IMR-90 (cell line): ENCODE measurements around the gene PXMP2. TPM values are rescaled to one million over a fixed set of nuclear protein-coding genes. Genes with fewer than 3 reads are reported as not detected.

Experiments used
- ATAC-seq: fragments of 200-7000 bp; cut with Tn5 transposase; 2 replicates; pipeline ENCODE4 v1.9.1; 2020; ENCODE audit warnings: low read depth, mild to moderate bottlenecking, moderate library complexity
- BruUV-seq: library from RNA; stranded (reverse); fragments of 400-500 nt; replicated peaks from 2 replicates; lab custom pipeline; 2021; lab: Mats Ljungman, UMichigan
- CTCF ChIA-PET: fragments of 300-600 bp; formaldehyde crosslinking; extraction: SDS; loops from one replicate; lab custom pipeline; 2021; ENCODE audit warnings: antibody characterized with exemption; lab: Yijun Ruan, JAX
- POLR2A ChIA-PET: fragments of 300-600 bp; sonication (Branson Sonifier 250); formaldehyde crosslinking; loops from one replicate; lab custom pipeline; 2022; ENCODE audit warnings: antibody characterized with exemption; ENCODE audit not compliant: unreplicated experiment; lab: Charles Lee
- DNase-seq: peaks from one replicate; pipeline ENCODE4 v3.0.0; 2013
- H2AFZ ChIP-seq: replicated peaks from 2 replicates; pipeline ENCODE3; 2013; ENCODE audit warnings: low read length, mild to moderate bottlenecking; ENCODE audit not compliant: poor library complexity
- H2AK5ac ChIP-seq: 2 replicates; pipeline ENCODE4 v1.6.1; 2013; ENCODE audit warnings: low read depth, low read length, inconsistent platforms
- H2AK9ac ChIP-seq: replicated peaks from 2 replicates; pipeline ENCODE3; 2013; ENCODE audit warnings: mild to moderate bottlenecking, low read depth, low read length, moderate library complexity; ENCODE audit not compliant: poor library complexity
- H2BK120ac ChIP-seq: 2 replicates; pipeline ENCODE4 v1.6.1; 2013; ENCODE audit warnings: low read depth, low read length, inconsistent platforms
- H2BK15ac ChIP-seq: 3 replicates; pipeline ENCODE4 v1.6.1; 2013; ENCODE audit warnings: low read depth, low read length, inconsistent platforms
- H2BK20ac ChIP-seq: 2 replicates; pipeline ENCODE4 v1.6.1; 2013; ENCODE audit warnings: low read depth, mild to moderate bottlenecking, inconsistent platforms, low read length, moderate library complexity
- H2BK5ac ChIP-seq: 2 replicates; pipeline ENCODE4 v1.6.1; 2013; ENCODE audit warnings: mild to moderate bottlenecking, low read depth, low read length, inconsistent platforms; ENCODE audit not compliant: poor library complexity, severe bottlenecking
- H3K14ac ChIP-seq: replicated peaks from 2 replicates; pipeline ENCODE4 v1.6.1; 2013; ENCODE audit warnings: low read depth, low read length, inconsistent platforms
- H3K18ac ChIP-seq: 2 replicates; pipeline ENCODE4 v1.6.1; 2013; ENCODE audit warnings: low read depth, low read length, control low read depth
- H3K23ac ChIP-seq: 2 replicates; pipeline ENCODE4 v1.6.1; 2013; ENCODE audit warnings: low read depth, low read length, inconsistent platforms
- H3K27ac ChIP-seq: 2 replicates; pipeline ENCODE4 v1.5.1; 2013; ENCODE audit warnings: mild to moderate bottlenecking, control low read depth, low read length; ENCODE audit not compliant: insufficient read depth
- H3K27me3 ChIP-seq: 2 replicates; pipeline ENCODE4 v1.6.1; 2013; ENCODE audit warnings: low read length; ENCODE audit not compliant: control insufficient read depth, insufficient read depth
- H3K36me3 ChIP-seq: 2 replicates; pipeline ENCODE4 v1.6.1; 2013; ENCODE audit warnings: low read length, mixed read lengths; ENCODE audit not compliant: control insufficient read depth, insufficient read depth
- H3K4ac ChIP-seq: 2 replicates; pipeline ENCODE4 v1.6.1; 2013; ENCODE audit warnings: low read depth, low read length, inconsistent platforms
- H3K4me1 ChIP-seq: 2 replicates; pipeline ENCODE4 v1.6.1; 2013; ENCODE audit warnings: low read length, mixed read lengths; ENCODE audit not compliant: control insufficient read depth, insufficient read depth
- H3K4me2 ChIP-seq: 2 replicates; pipeline ENCODE4 v1.6.1; 2013; ENCODE audit warnings: low read depth, mild to moderate bottlenecking, control low read depth, low read length, moderate library complexity
- H3K4me3 ChIP-seq: 2 replicates; pipeline ENCODE4 v1.5.1; 2013; ENCODE audit warnings: low read depth, mild to moderate bottlenecking, control low read depth, low read length, moderate library complexity; ENCODE audit not compliant: insufficient read depth
- H3K56ac ChIP-seq: 2 replicates; pipeline ENCODE4 v1.6.1; 2013; ENCODE audit warnings: low read length, inconsistent platforms; ENCODE audit not compliant: insufficient read depth; ENCODE audit errors: extremely low read depth
- H3K79me1 ChIP-seq, 2 experiments: 2 replicates each; pipeline ENCODE4 v1.6.1; 2013; ENCODE audit warnings: low read length in 2 of 2, inconsistent platforms in 1 of 2, low read depth in 1 of 2
- H3K9ac ChIP-seq: 2 replicates; pipeline ENCODE4 v1.6.1; 2013; ENCODE audit warnings: low read depth, low read length, control low read depth
- H3K9me1 ChIP-seq: 2 replicates; pipeline ENCODE4 v1.6.1; 2013; ENCODE audit warnings: low read length, inconsistent platforms; ENCODE audit not compliant: insufficient read depth
- H3K9me3 ChIP-seq: 2 replicates; pipeline ENCODE4 v1.6.1; 2013; ENCODE audit warnings: low read length; ENCODE audit not compliant: control insufficient read depth, insufficient read depth
- H4K20me1 ChIP-seq: 2 replicates; pipeline ENCODE4 v1.6.1; 2013; ENCODE audit warnings: low read length, inconsistent platforms; ENCODE audit not compliant: insufficient read depth
- H4K5ac ChIP-seq: 2 replicates; pipeline ENCODE4 v1.6.1; 2013; ENCODE audit warnings: mild to moderate bottlenecking, low read depth, low read length, control low read depth
- H4K8ac ChIP-seq, 2 experiments: 2 replicates each; pipeline ENCODE4 v1.6.1; 2013; ENCODE audit warnings: low read depth in 2 of 2, low read length in 2 of 2, control low read depth in 1 of 2, inconsistent platforms in 1 of 2
- H4K91ac ChIP-seq: 2 replicates; pipeline ENCODE4 v1.6.1; 2013; ENCODE audit warnings: low read depth, low read length, inconsistent platforms; ENCODE audit not compliant: insufficient read depth
- BHLHE40 ChIP-seq: fragments of 150-350 bp; IDR thresholded peaks from 2 replicates; pipeline ENCODE4 v1.6.1; 2016; ENCODE audit warnings: mild to moderate bottlenecking, low read depth, low read length
- CEBPB ChIP-seq: IDR thresholded peaks from 2 replicates; pipeline ENCODE4 v1.6.1; 2012; ENCODE audit warnings: low read depth, low read length, improper control_type of control experiment
- CHD1 ChIP-seq: IDR thresholded peaks from 2 replicates; pipeline ENCODE4 v1.6.1; 2012; ENCODE audit warnings: low read depth, low read length, improper control_type of control experiment
- FOS ChIP-seq: fragments of 150-350 bp; IDR thresholded peaks from 2 replicates; pipeline ENCODE4 v1.6.1; 2016; ENCODE audit warnings: low read depth, low read length
- MAFK ChIP-seq: IDR thresholded peaks from 2 replicates; pipeline ENCODE4 v1.6.1; 2012; ENCODE audit warnings: low read depth, low read length, improper control_type of control experiment
- MAZ ChIP-seq: IDR thresholded peaks from 2 replicates; pipeline ENCODE4 v1.6.1; 2012; ENCODE audit warnings: low read depth, mild to moderate bottlenecking, low read length, improper control_type of control experiment, moderate library complexity, borderline replicate concordance
- MXI1 ChIP-seq: IDR thresholded peaks from 2 replicates; pipeline ENCODE4 v1.6.1; 2012; ENCODE audit warnings: low read depth, mild to moderate bottlenecking, low read length, moderate library complexity, borderline replicate concordance
- NFE2L2 ChIP-seq: fragments of 150-350 bp; IDR thresholded peaks from 2 replicates; pipeline ENCODE4 v1.6.1; 2016; ENCODE audit warnings: low read depth, mild to moderate bottlenecking, low read length
- POLR2A ChIP-seq: IDR thresholded peaks from 2 replicates; pipeline ENCODE4 v1.6.1; 2012; ENCODE audit warnings: mild to moderate bottlenecking, low read depth, low read length
- RAD21 ChIP-seq: IDR thresholded peaks from 2 replicates; pipeline ENCODE4 v1.6.1; 2012; ENCODE audit warnings: low read length, improper control_type of control experiment
- RCOR1 ChIP-seq: IDR thresholded peaks from 2 replicates; pipeline ENCODE4 v1.6.1; 2012; ENCODE audit warnings: mild to moderate bottlenecking, low read length, improper control_type of control experiment; ENCODE audit not compliant: insufficient replicate concordance
- RFX5 ChIP-seq: IDR thresholded peaks from 2 replicates; pipeline ENCODE4 v1.8.0; 2012; ENCODE audit warnings: low read depth, mild to moderate bottlenecking, low read length, moderate library complexity
- WGBS, 2 experiments: methylation state at CpG; one replicate each; pipeline versions ENCODE4 v1.1.5 to v1.1.7; 2013; ENCODE audit warnings: missing lambda C conversion rate in 2 of 2; ENCODE audit not compliant: insufficient read length in 1 of 2; ENCODE audit errors: extremely low coverage in 2 of 2; 5-methylcytosine and 5-hydroxymethylcytosine counted together
- dilution Hi-C: fragments of 300-500 bp; cut with HindIII; formaldehyde crosslinking; loops from one replicate; pipeline ENCODE4 v1.14.3; 2018; ENCODE audit warnings: low sequenced_read_pairs; ENCODE audit not compliant: unreplicated experiment
- in situ Hi-C: fragments of 300-500 bp; cut with MboI; formaldehyde crosslinking; loops from 3 replicates; pipeline ENCODE4 v1.14.3; 2019; ENCODE audit warnings: low sequenced_read_pairs, inconsistent platforms, mixed read lengths
- intact Hi-C: fragments of 100-400 bp; cut with micrococcal nuclease; formaldehyde crosslinking; loops from 2 replicates; pipeline ENCODE4 v1.10.0; 2022
- polyA plus RNA-seq, 3 experiments: library from polyadenylated mRNA; depleted of rRNA; stranded (reverse); fragments of >200 nt; gene quantifications; 2 replicates each; pipeline ENCODE4 v1.2.3, GENCODE V29; 2012; ENCODE audit warnings: low replicate concordance in 1 of 3
- total RNA-seq: library from RNA; depleted of rRNA; stranded (reverse); fragments of >200 nt; gene quantifications from 2 replicates; pipeline ENCODE4 v1.2.3, GENCODE V29; 2012
- TF ChIP-seq, protein P1 (sequence below): fragments of 150-350 bp; IDR thresholded peaks from 2 replicates; pipeline ENCODE4 v1.6.1; 2016; ENCODE audit warnings: low read depth, mild to moderate bottlenecking, low read length, moderate library complexity, borderline replicate concordance
- TF ChIP-seq, protein P2 (sequence below): fragments of 150-350 bp; IDR thresholded peaks from 2 replicates; pipeline ENCODE4 v1.6.1; 2017; ENCODE audit warnings: mild to moderate bottlenecking, antibody characterized with exemption, low read length, low read depth
- TF ChIP-seq, protein P3 (sequence below): conservative IDR thresholded peaks from 2 replicates; pipeline ENCODE4 v1.5.1; 2012; ENCODE audit warnings: mild to moderate bottlenecking, low read depth, low read length, improper control_type of control experiment

Gene PXMP2
- total and polyA plus RNA-seq, 2 of the 4 experiments (the other 2 are of a cell fraction): 10.9 to 20.1 TPM

DNA sequence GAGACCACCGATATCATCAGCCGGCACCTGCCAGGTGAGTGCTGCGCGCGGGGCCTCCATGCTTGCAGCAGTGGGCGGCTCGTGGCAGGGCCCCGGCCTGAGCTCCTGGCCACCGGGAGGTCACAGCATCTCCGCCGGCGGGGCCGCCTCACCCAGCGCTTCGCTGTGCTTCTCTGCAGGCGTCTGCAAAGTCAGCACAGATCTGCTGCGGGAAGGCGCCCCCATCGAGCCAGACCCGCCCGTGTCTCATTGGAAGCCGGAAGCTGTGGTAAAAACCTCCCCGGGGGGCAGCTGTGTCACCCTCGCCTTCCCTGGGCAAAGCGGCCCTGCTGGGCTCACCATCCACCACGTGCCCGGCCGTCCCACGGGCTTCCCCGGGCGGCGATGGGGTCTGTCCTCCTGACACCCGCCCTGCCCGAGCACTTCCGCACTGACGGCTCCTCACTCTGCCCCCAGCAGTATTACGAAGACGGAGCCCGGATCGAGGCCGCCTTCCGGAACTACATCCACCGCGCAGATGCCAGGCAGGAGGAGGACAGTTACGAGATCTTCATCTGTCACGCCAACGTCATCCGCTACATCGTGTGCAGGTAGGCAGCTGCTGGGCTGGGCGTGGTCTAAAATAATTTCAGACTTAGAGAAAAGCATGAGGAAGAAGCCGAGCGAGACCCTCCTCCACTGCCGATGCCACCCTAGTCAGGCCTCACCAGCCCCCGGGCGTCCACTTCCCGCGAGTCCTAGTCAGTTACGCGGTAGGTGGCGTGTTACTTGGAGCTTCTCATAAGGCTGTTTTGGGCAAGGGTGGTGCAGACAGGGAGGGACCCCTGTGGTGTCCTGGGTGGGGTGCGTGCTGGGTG, 30.4 kb downstream of the PXMP2 start:
- Histone ChIP-seq H2BK20ac (no peak overlapping the region), H2BK15ac (no peak overlapping the region), H3K79me1 (peaks cover 20 to 38% of the 10 kb centered on the region in 2 experiments), H3K4me3 (no peak overlapping the region), H3K9me1 (no peaks in the 10 kb centered on the region), H3K4me2 (no peak overlapping the region), H3K4me1 (no peaks in the 10 kb centered on the region), H3K14ac (no peak overlapping the region), H3K56ac (no peak overlapping the region), H2BK5ac (no peak overlapping the region), H2AFZ (no peak overlapping the region), H3K18ac (no peak overlapping the region), H2AK9ac (peak overlapping the region; percentile 24), H4K91ac (no peak overlapping the region), H3K9me3 (no peaks in the 10 kb centered on the region), H3K36me3 (peaks cover 47% of the 10 kb centered on the region), H3K27me3 (no peaks in the 10 kb centered on the region), H2AK5ac (no peak overlapping the region), H4K8ac (no peak overlapping the region), H3K23ac (no peak overlapping the region), H3K27ac (no peak overlapping the region), H3K4ac (no peak overlapping the region), H3K9ac (no peak overlapping the region), H2BK120ac (no peak overlapping the region), H4K20me1 (peaks cover 13% of the 10 kb centered on the region), H4K5ac (no peak overlapping the region)
- in situ Hi-C loops: no loop called here
- ChIA-PET CTCF (no interaction called here), POLR2A (no interaction called here)
- intact Hi-C loops: no loop called here
- no TSS peak for BruUV-seq
- ATAC-seq (no peak), DNase-seq (no peak)
- dilution Hi-C loops: no loop called here
- WGBS, 2 experiments: 94% methylated on average over 44 of the region's 61 CpGs; no CpG with 5 or more reads in 1 of the 2 experiments
- TF ChIP-seq MAZ (no peak), RFX5 (no peak), BHLHE40 (no peak), RAD21 (no peak), CHD1 (no peak), POLR2A (no peak), MXI1 (no peak), MAFK (no peak), CEBPB (no peak), FOS (no peak), RCOR1 (no peak), NFE2L2 (no peak)
- TF ChIP-seq, protein P1, sequence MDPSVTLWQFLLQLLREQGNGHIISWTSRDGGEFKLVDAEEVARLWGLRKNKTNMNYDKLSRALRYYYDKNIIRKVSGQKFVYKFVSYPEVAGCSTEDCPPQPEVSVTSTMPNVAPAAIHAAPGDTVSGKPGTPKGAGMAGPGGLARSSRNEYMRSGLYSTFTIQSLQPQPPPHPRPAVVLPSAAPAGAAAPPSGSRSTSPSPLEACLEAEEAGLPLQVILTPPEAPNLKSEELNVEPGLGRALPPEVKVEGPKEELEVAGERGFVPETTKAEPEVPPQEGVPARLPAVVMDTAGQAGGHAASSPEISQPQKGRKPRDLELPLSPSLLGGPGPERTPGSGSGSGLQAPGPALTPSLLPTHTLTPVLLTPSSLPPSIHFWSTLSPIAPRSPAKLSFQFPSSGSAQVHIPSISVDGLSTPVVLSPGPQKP: no peak
- TF ChIP-seq, protein P2, sequence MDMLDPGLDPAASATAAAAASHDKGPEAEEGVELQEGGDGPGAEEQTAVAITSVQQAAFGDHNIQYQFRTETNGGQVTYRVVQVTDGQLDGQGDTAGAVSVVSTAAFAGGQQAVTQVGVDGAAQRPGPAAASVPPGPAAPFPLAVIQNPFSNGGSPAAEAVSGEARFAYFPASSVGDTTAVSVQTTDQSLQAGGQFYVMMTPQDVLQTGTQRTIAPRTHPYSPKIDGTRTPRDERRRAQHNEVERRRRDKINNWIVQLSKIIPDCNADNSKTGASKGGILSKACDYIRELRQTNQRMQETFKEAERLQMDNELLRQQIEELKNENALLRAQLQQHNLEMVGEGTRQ: no peak
- TF ChIP-seq, protein P3, sequence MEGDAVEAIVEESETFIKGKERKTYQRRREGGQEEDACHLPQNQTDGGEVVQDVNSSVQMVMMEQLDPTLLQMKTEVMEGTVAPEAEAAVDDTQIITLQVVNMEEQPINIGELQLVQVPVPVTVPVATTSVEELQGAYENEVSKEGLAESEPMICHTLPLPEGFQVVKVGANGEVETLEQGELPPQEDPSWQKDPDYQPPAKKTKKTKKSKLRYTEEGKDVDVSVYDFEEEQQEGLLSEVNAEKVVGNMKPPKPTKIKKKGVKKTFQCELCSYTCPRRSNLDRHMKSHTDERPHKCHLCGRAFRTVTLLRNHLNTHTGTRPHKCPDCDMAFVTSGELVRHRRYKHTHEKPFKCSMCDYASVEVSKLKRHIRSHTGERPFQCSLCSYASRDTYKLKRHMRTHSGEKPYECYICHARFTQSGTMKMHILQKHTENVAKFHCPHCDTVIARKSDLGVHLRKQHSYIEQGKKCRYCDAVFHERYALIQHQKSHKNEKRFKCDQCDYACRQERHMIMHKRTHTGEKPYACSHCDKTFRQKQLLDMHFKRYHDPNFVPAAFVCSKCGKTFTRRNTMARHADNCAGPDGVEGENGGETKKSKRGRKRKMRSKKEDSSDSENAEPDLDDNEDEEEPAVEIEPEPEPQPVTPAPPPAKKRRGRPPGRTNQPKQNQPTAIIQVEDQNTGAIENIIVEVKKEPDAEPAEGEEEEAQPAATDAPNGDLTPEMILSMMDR: no peak
